ENCODE measurements around the gene DDX3X. TPM values are rescaled to one million over a fixed set of nuclear protein-coding genes. Genes with fewer than 3 reads are reported as not detected.

Gene DDX3X
- total and polyA plus RNA-seq, 9 of the 15 experiments (the other 6 are each of a cell fraction or from before 2014, with no cell fraction given), result 51.3 to 232 (median 138) TPM

DNA sequence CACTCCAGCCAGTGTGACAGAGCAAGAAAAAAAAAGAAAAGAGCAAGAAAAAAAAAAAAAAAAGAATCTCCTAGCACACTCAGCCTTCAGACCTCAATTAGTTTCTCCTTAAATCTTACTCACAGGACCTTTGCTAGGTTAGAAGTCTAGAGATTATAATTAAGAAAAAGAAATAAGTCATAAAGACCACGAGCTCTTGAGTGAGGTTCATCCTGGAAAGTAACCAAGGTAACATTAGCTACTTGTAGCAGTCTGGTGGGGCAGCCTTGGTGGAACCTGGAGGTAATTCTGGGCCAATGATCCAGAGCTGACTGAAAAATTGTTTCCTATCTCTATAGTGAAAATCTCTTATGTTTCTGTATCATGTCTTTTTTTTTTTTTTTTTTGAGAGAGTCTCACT is 21.2 kb upstream of the DDX3X start (continued):
- no peak for TF ChIP-seq NBN (IDR thresholded peaks at IDR 0.05; ENCODE audit: low read depth)

DNA sequence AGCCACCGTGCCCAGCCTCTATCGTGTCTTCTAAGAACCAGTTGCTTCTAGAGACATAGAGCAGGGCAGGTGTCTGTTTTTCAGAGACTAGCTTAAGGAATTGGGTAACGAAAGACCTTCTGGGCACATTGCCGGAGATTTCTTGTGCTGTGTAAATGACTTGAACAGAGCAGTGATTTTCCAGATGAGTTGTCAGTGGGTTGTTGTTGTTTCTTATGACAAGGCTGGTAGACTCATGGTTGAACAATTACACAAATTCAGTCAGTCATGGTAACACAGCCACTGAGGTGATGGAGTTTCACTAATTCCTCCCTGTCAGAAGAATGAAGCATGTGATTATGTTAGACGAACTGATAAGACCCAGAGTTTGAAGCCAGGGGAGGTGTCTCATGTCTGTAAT is 20.5 kb upstream of the DDX3X start:
- ATAC-seq, result no peak

More for the DNA sequence above, 20.5 kb upstream of the DDX3X start:
- no peaks in the 10 kb centered on the region for H3K36me3 ChIP-seq (ENCODE audit: control insufficient read depth, insufficient read depth, low read length)
- no peaks in the 10 kb centered on the region for H4K20me1 ChIP-seq (replicated peaks; ENCODE audit: control insufficient read depth, insufficient read depth, low read length)
- H2AFZ ChIP-seq (ENCODE audit: low read depth, low read length), result no peak overlapping the region
- no peak for DNase-seq (ENCODE audit: extremely low read depth in 1 of 4, low spot score in 3 of 4)
- H3K9me3 ChIP-seq (replicated peaks; ENCODE audit: control insufficient read depth, insufficient read depth, low read depth, low read length), result no peaks in the 10 kb centered on the region
- CTCF ChIA-PET (ENCODE audit: low intra/inter-chr PET ratio), result no interaction called here
- H3K4me2 ChIP-seq (ENCODE audit: insufficient read depth, low read length), result no peak overlapping the region
- intact Hi-C loops (cut with micrococcal nuclease), result no loop called here
- BruUV-seq (replicated peaks), result no TSS peak
- TF ChIP-seq KAT8 (IDR thresholded peaks at IDR 0.05; ENCODE audit: low read depth), result no peak
- TF ChIP-seq, protein P1, sequence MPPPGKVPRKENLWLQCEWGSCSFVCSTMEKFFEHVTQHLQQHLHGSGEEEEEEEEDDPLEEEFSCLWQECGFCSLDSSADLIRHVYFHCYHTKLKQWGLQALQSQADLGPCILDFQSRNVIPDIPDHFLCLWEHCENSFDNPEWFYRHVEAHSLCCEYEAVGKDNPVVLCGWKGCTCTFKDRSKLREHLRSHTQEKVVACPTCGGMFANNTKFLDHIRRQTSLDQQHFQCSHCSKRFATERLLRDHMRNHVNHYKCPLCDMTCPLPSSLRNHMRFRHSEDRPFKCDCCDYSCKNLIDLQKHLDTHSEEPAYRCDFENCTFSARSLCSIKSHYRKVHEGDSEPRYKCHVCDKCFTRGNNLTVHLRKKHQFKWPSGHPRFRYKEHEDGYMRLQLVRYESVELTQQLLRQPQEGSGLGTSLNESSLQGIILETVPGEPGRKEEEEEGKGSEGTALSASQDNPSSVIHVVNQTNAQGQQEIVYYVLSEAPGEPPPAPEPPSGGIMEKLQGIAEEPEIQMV (tag; conservative IDR thresholded peaks at IDR 0.05; ENCODE audit: low read depth), result no peak
- TF ChIP-seq E2F3 (CRISPR knock-in tag; IDR thresholded peaks at IDR 0.05), result no peak
- TF ChIP-seq ZNF644 (tag; IDR thresholded peaks at IDR 0.05; ENCODE audit: low read depth), result no peak
- FAIRE-seq, result no peak
- 0 out of 5 replicates have a peak, but pooled peaks cover 0 to 6% of the 10 kb centered on the region in 2 experiments for H3K27me3 ChIP-seq (ENCODE audit: control insufficient read depth in 2 of 2, insufficient read depth in 2 of 2, low read length in 2 of 2)
- POLR2A ChIA-PET, result no interaction called here
- no peaks in the 10 kb centered on the region for H3K9me1 ChIP-seq (ENCODE audit: control insufficient read depth, insufficient read depth, low read length)
- in situ Hi-C loops (cut with MboI), result no loop called here
- no peak overlapping the region for H3K9ac ChIP-seq (ENCODE audit: insufficient read depth in 1 of 2, low read depth in 2 of 2, low read length in 2 of 2)
- no peaks in the 10 kb centered on the region for H3K79me2 ChIP-seq (ENCODE audit: control insufficient read depth, insufficient read depth, low read length)
- H3K4me1 ChIP-seq (replicated peaks in 1 of 2; ENCODE audit: control insufficient read depth in 2 of 2, insufficient read depth in 2 of 2, low read length in 2 of 2), result no peaks in the 10 kb centered on the region
- 30% methylated on average over 5 of the region's 5 CpGs for WGBS (ENCODE audit: insufficient coverage, low coverage, missing lambda C conversion rate)
- no peak overlapping the region for H3K4me3 ChIP-seq
- H3K27ac ChIP-seq (ENCODE audit: extremely low read depth, low read depth, low read length), result no peak overlapping the region
